Body of pancreas (tissue), 4 donors: ENCODE results near the gene NFU1. TPM values are rescaled to one million over a fixed set of nuclear protein-coding genes. Genes with fewer than 3 reads are reported as not detected.

Experiments
- ATAC-seq: fragments of 150-250 bp; one replicate; pipeline ENCODE4 v1.9.1; 2016
- DNase-seq, 4 donors: peaks; one replicate each; pipeline ENCODE4 v3.0.0-alpha.2; 2019
- H3K27ac ChIP-seq, 4 donors: fragments of 200-600 bp; sonication (generic); 1 replicate in 3 of 4; 2 replicates in 1 of 4; pipeline versions ENCODE4 v1.5.1 to v1.6.1; 2016 to 2019; ENCODE audit warnings: mild to moderate bottlenecking in 1 of 4, mixed read lengths in 1 of 4, moderate library complexity in 1 of 4
- H3K27me3 ChIP-seq, 2 donors: fragments of 200-600 bp; sonication (generic); one replicate each; pipeline ENCODE4 v1.6.0; 2016; ENCODE audit warnings: mild to moderate bottlenecking in 1 of 2
- H3K36me3 ChIP-seq, 2 donors: fragments of 200-600 bp; sonication (generic); replicated peaks in 1 of 2; 2 replicates each; pipeline ENCODE4 v1.5.1; 2016; ENCODE audit warnings: low read depth in 2 of 2; ENCODE audit not compliant: insufficient read depth in 1 of 2
- H3K4me1 ChIP-seq: fragments of 200-600 bp; sonication (generic); one replicate; pipeline ENCODE4 v1.6.0; 2016
- H3K4me3 ChIP-seq, 2 donors: fragments of 200-600 bp; sonication (generic); 1 replicate in 1 of 2; 2 replicates in 1 of 2; pipeline ENCODE4 v1.5.1; 2016 to 2019
- H3K9me3 ChIP-seq, 3 donors: fragments of 200-600 bp; sonication (generic); 1 replicate in 2 of 3; 2 replicates in 1 of 3; pipeline ENCODE4 v1.5.1; 2016
- CTCF ChIP-seq, 7 experiments: fragments of 450-650 bp in 4 of 7; fragments of 200-600 bp in 3 of 7; sonication (generic) in 3 of 7; IDR thresholded peaks; one replicate each; pipeline ENCODE4 v1.5.1; 2016 to 2019; ENCODE audit warnings: antibody characterized with exemption in 7 of 7
- POLR2A ChIP-seq, 3 donors: fragments of 450-650 bp; IDR thresholded peaks; one replicate each; pipeline ENCODE4 v1.6.1; 2016; ENCODE audit warnings: antibody characterized with exemption in 3 of 3, mild to moderate bottlenecking in 2 of 3
- WGBS, 2 donors: methylation state at CpG; one replicate each; pipeline ENCODE4 v1.1.5; 2017; 5-methylcytosine and 5-hydroxymethylcytosine counted together
- intact Hi-C: fragments of 100-400 bp; cut with DNase I; formaldehyde crosslinking; loops from one replicate; pipeline ENCODE4 v1.15.1; 2023
- total RNA-seq, 2 donors: library from RNA; depleted of rRNA; stranded (reverse); fragments of >200 nt; gene quantifications; one replicate each; pipeline ENCODE4 v1.1.0, GENCODE V29; 2016

The NFU1 gene
- total RNA-seq, 2 donors from 2014 or later: 12.9 to 29.1 TPM

GRCh38 chr2:69469784-69470183, 32.5 kb upstream of the NFU1 start:
- intact Hi-C loops: no loop called here
- Histone ChIP-seq H3K36me3 (peaks cover 2 to 7% of the 10 kb centered on the region in 2 donors), H3K4me1 (peaks cover 9% of the 10 kb centered on the region), H3K4me3 (no peak overlapping the region), H3K9me3 (no peaks in the 10 kb centered on the region), H3K27ac (no peak overlapping the region), H3K27me3 (no peaks in the 10 kb centered on the region)
- ATAC-seq (no peak), DNase-seq (no peak)
- TF ChIP-seq POLR2A (IDR thresholded peaks at IDR 0.05) (no peak), CTCF (IDR thresholded peaks at IDR 0.05) (no peak)
- 93 to 96% methylated on average over 1 of the region's 1 CpG for WGBS, 2 donors

- intact Hi-C loops: no loop called here
- H3K27ac ChIP-seq: no peak overlapping the region
These were observed 32.1 kb upstream of the NFU1 start for GRCh38 chr2:69469375-69469774.

GRCh38 chr2:69466728-69467127, 29.5 kb upstream of the NFU1 start:
- Histone ChIP-seq H3K9me3 (no peaks in the 10 kb centered on the region), H3K27ac (no peak overlapping the region), H3K36me3 (peaks cover 2 to 7% of the 10 kb centered on the region in 2 donors), H3K4me3 (no peak overlapping the region), H3K4me1 (peaks cover 5% of the 10 kb centered on the region), H3K27me3 (no peaks in the 10 kb centered on the region)
- intact Hi-C loops: no loop called here
- WGBS, 2 donors: 91 to 94% methylated on average over 8 of the region's 8 CpGs
- no peak for TF ChIP-seq CTCF (IDR thresholded peaks at IDR 0.05)
- no peak for TF ChIP-seq POLR2A (IDR thresholded peaks at IDR 0.05)
- no peak for DNase-seq
- ATAC-seq: no peak

More at GRCh38 chr2:69469375-69469774, 32.1 kb upstream of the NFU1 start:
- Histone ChIP-seq H3K9me3 (no peaks in the 10 kb centered on the region), H3K4me1 (peaks cover 9% of the 10 kb centered on the region), H3K36me3 (peaks cover 2 to 7% of the 10 kb centered on the region in 2 donors), H3K27me3 (no peaks in the 10 kb centered on the region), H3K4me3 (no peak overlapping the region)
- 89 to 92% methylated on average over 3 of the region's 3 CpGs for WGBS, 2 donors
- no peak for ATAC-seq
- DNase-seq: no peak
- TF ChIP-seq CTCF (IDR thresholded peaks at IDR 0.05) (no peak), POLR2A (IDR thresholded peaks at IDR 0.05) (no peak)

- DNase-seq: peak; percentile 24 to 54 (median 37)
- H3K27me3 ChIP-seq: no peaks in the 10 kb centered on the region
- H3K27ac ChIP-seq: no peak overlapping the region
- 82 to 89% methylated on average over 13 to 14 of the region's 14 CpGs for WGBS, 2 donors
- no peak for TF ChIP-seq POLR2A (IDR thresholded peaks at IDR 0.05)
- no peak for TF ChIP-seq CTCF (IDR thresholded peaks at IDR 0.05)
- intact Hi-C loops: no loop called here
- ATAC-seq: peak; percentile 62
- no peaks in the 10 kb centered on the region for H3K9me3 ChIP-seq
- peaks cover 2 to 7% of the 10 kb centered on the region in 2 donors for H3K36me3 ChIP-seq
- H3K4me3 ChIP-seq: no peak overlapping the region
- no peaks in the 10 kb centered on the region for H3K4me1 ChIP-seq
These were observed 28.6 kb upstream of the NFU1 start for GRCh38 chr2:69465513-69466456.
